Transverse colon (tissue), 4 donors: ENCODE data around the gene DMD. TPM values are rescaled to one million over a fixed set of nuclear protein-coding genes. Genes with fewer than 3 reads are reported as not detected.

Experiments used
- DNase-seq: peaks from one replicate; pipeline ENCODE4 v3.0.0-alpha.2; 2019
- H3K27ac ChIP-seq, 4 donors: fragments of 200-600 bp; sonication (generic); 2 replicates each; pipeline ENCODE4 v1.5.1; 2016 to 2018; ENCODE audit warnings: inconsistent platforms in 4 of 4
- H3K27me3 ChIP-seq: fragments of 200-600 bp; sonication (generic); 2 replicates; pipeline ENCODE4 v1.5.1; 2017; ENCODE audit warnings: inconsistent platforms
- H3K36me3 ChIP-seq, 4 donors: fragments of 200-600 bp; sonication (generic); 2 replicates each; pipeline ENCODE4 v1.5.1; 2017 to 2019; ENCODE audit warnings: inconsistent platforms in 4 of 4
- H3K4me1 ChIP-seq, 4 donors: fragments of 200-600 bp; sonication (generic); 2 replicates each; pipeline ENCODE4 v1.5.1; 2017 to 2020; ENCODE audit warnings: inconsistent platforms in 4 of 4
- H3K4me3 ChIP-seq, 4 donors: fragments of 200-600 bp; sonication (generic); 1 replicate in 1 of 4; 2 replicates in 3 of 4; pipeline versions ENCODE4 v1.5.1 to v1.6.1; 2017 to 2019; ENCODE audit warnings: inconsistent platforms in 4 of 4
- H3K9me3 ChIP-seq, 2 donors: fragments of 200-600 bp; sonication (generic); 2 replicates each; pipeline ENCODE4 v1.5.1; 2017 to 2019; ENCODE audit warnings: inconsistent platforms in 2 of 2
- CTCF ChIP-seq, 5 experiments: fragments of 200-600 bp in 3 of 5; fragments of 450-650 bp in 2 of 5; sonication (generic) in 3 of 5; IDR thresholded peaks; 1 replicate in 2 of 5; 2 replicates in 3 of 5; pipeline ENCODE4 v1.5.1; 2016 to 2017; ENCODE audit warnings: antibody characterized with exemption in 5 of 5, inconsistent platforms in 3 of 5, mild to moderate bottlenecking in 2 of 5, moderate library complexity in 1 of 5
- EP300 ChIP-seq: sonication (generic); formaldehyde crosslinking; IDR thresholded peaks from one replicate; pipeline ENCODE4 v1.6.1; 2017; ENCODE audit warnings: antibody characterized with exemption, low read depth
- POLR2A ChIP-seq: fragments of 450-650 bp; IDR thresholded peaks from one replicate; pipeline ENCODE4 v1.6.1; 2016; ENCODE audit warnings: antibody characterized with exemption, mild to moderate bottlenecking, moderate library complexity
- POLR2AphosphoS5 ChIP-seq, 3 donors: sonication (generic); formaldehyde crosslinking; IDR thresholded peaks; one replicate each; pipeline ENCODE4 v1.6.1; 2016; ENCODE audit warnings: antibody characterized with exemption in 3 of 3
- WGBS, 2 donors: methylation state at CpG; one replicate each; pipeline ENCODE4 v1.1.5; 2018; ENCODE audit warnings: low coverage in 1 of 2; 5-methylcytosine and 5-hydroxymethylcytosine counted together
- in situ Hi-C, 4 donors: fragments of 200-750 bp; cut with MboI; loops; one replicate each; pipeline versions ENCODE4 v1.15.0 to v1.15.1; 2017; ENCODE audit warnings: low sequenced_read_pairs in 3 of 4, low pct_ligation_motif_present in 1 of 4, low pct_unique_long_range_greater_than_20kb in 1 of 4
- intact Hi-C: fragments of 100-400 bp; cut with DNase I; formaldehyde crosslinking; loops from one replicate; pipeline ENCODE4 v1.15.1; 2023; ENCODE audit warnings: low total_unique reads
- total RNA-seq, 4 donors: library from RNA; depleted of rRNA; stranded (reverse); fragments of >200 nt; gene quantifications; one replicate each; pipeline ENCODE4 v1.1.0, GENCODE V29; 2016

The DMD gene
- total RNA-seq, 4 donors from 2014 or later, result 20.9 to 44.6 (median 32.5) TPM

GRCh38 chrX:31199056-31199839 lies 2012.1 kb downstream of the DMD start:
- in situ Hi-C loops, result no loop called here

GRCh38 chrX:31190221-31190975 lies 2021.0 kb downstream of the DMD start:
- intact Hi-C loops, result no loop called here
- H3K27me3 ChIP-seq, result no peaks in the 10 kb centered on the region

More at GRCh38 chrX:31199056-31199839, 2012.1 kb downstream of the DMD start:
- H3K4me3 ChIP-seq, result no peak overlapping the region
- no peak for TF ChIP-seq EP300
- TF ChIP-seq POLR2AphosphoS5 (IDR thresholded peaks at IDR 0.05), result no peak
- no peak for TF ChIP-seq POLR2A
- TF ChIP-seq CTCF (IDR thresholded peaks at IDR 0.05), result no peak
- no peak for DNase-seq
- intact Hi-C loops, result no loop called here
- H3K9me3 ChIP-seq, result no peaks in the 10 kb centered on the region
- no peaks in the 10 kb centered on the region for H3K36me3 ChIP-seq
- WGBS, 2 donors, result 20 to 27% methylated on average over 2 to 5 of the region's 5 CpGs
- no peak overlapping the region for H3K27ac ChIP-seq
- no peaks in the 10 kb centered on the region for H3K27me3 ChIP-seq
- peaks cover 0 to 8% (median 3%) of the 10 kb centered on the region in 4 donors for H3K4me1 ChIP-seq

GRCh38 chrX:31186693-31187338 lies 2024.5 kb downstream of the DMD start:
- H3K36me3 ChIP-seq, result no peaks in the 10 kb centered on the region
- 81 to 91% methylated on average over 2 to 3 of the region's 3 CpGs for WGBS, 2 donors
- no peak overlapping the region for H3K27ac ChIP-seq
- H3K27me3 ChIP-seq, result no peaks in the 10 kb centered on the region
- no peaks in the 10 kb centered on the region for H3K4me1 ChIP-seq
- intact Hi-C loops (no loop called here), in situ Hi-C loops (no loop called here)
- no peaks in the 10 kb centered on the region for H3K9me3 ChIP-seq
- no peak overlapping the region for H3K4me3 ChIP-seq
- no peak for DNase-seq
- TF ChIP-seq POLR2A, result no peak

More at GRCh38 chrX:31190221-31190975, 2021.0 kb downstream of the DMD start:
- in situ Hi-C loops, result no loop called here
- H3K4me3 ChIP-seq, result no peak overlapping the region
- H3K36me3 ChIP-seq, result no peaks in the 10 kb centered on the region
- TF ChIP-seq EP300, result no peak
- WGBS, 2 donors, result 69% methylated on average over 10 of the region's 11 CpGs; no CpG with 5 or more reads in 1 of the 2 donors
- H3K9me3 ChIP-seq, result no peaks in the 10 kb centered on the region
- no peak for DNase-seq
- H3K4me1 ChIP-seq, result no peaks in the 10 kb centered on the region
- no peak overlapping the region for H3K27ac ChIP-seq

- Histone ChIP-seq H3K4me1 (no peaks in the 10 kb centered on the region), H3K27ac (no peak overlapping the region), H3K27me3 (no peaks in the 10 kb centered on the region), H3K4me3 (no peak overlapping the region), H3K9me3 (no peaks in the 10 kb centered on the region), H3K36me3 (no peaks in the 10 kb centered on the region)
- in situ Hi-C loops (no loop called here), intact Hi-C loops (no loop called here)
- TF ChIP-seq CTCF (IDR thresholded peaks at IDR 0.05) (no peak), POLR2A (no peak), POLR2AphosphoS5 (IDR thresholded peaks at IDR 0.05) (no peak), EP300 (no peak)
- WGBS, 2 donors, result 96 to 100% methylated on average over 1 of the region's 1 CpG
- DNase-seq, result no peak
These were observed 2025.5 kb downstream of the DMD start for GRCh38 chrX:31185884-31186283.

GRCh38 chrX:31181377-31182000 lies 2029.9 kb downstream of the DMD start:
- Histone ChIP-seq H3K36me3 (no peaks in the 10 kb centered on the region), H3K27me3 (no peaks in the 10 kb centered on the region), H3K4me3 (no peak overlapping the region), H3K27ac (no peak overlapping the region), H3K4me1 (no peaks in the 10 kb centered on the region), H3K9me3 (no peaks in the 10 kb centered on the region)
- intact Hi-C loops (no loop called here), in situ Hi-C loops (no loop called here)
- TF ChIP-seq EP300, result no peak
- no peak for TF ChIP-seq POLR2A
- no peak for TF ChIP-seq CTCF (IDR thresholded peaks at IDR 0.05)
- TF ChIP-seq POLR2AphosphoS5 (IDR thresholded peaks at IDR 0.05), result no peak
- no peak for DNase-seq
- WGBS, 2 donors, result 25 to 36% methylated on average over 2 to 4 of the region's 4 CpGs
